Thymus (tissue), 11 donors: ENCODE results near the gene LARP1B. TPM values are rescaled to one million over a fixed set of nuclear protein-coding genes. Genes with fewer than 3 reads are reported as not detected.

Experiments
- DNase-seq, 9 donors: peaks; one replicate each; pipeline ENCODE4 v3.0.0-alpha.2; 2013; ENCODE audit warnings: low spot score in 9 of 9, low read depth in 6 of 9, missing footprints in 1 of 9
- H3K27ac ChIP-seq, 2 donors: one replicate each; pipeline ENCODE4 v1.5.1; 2013; ENCODE audit warnings: control low read depth in 1 of 2, low read depth in 1 of 2, low read length in 1 of 2, mild to moderate bottlenecking in 1 of 2, moderate library complexity in 1 of 2
- H3K27me3 ChIP-seq, 2 donors: one replicate each; pipeline ENCODE4 v1.5.1; 2013; ENCODE audit warnings: low read length in 1 of 2; ENCODE audit not compliant: control insufficient read depth in 2 of 2, insufficient read depth in 1 of 2
- H3K36me3 ChIP-seq, 2 donors: one replicate each; pipeline ENCODE4 v1.5.1; 2013; ENCODE audit warnings: low read length in 1 of 2, mild to moderate bottlenecking in 1 of 2, moderate library complexity in 1 of 2; ENCODE audit not compliant: control insufficient read depth in 2 of 2, insufficient read depth in 2 of 2
- H3K4me1 ChIP-seq, 2 donors: one replicate each; pipeline ENCODE4 v1.5.1; 2013; ENCODE audit warnings: low read length in 2 of 2; ENCODE audit not compliant: control insufficient read depth in 2 of 2, insufficient read depth in 2 of 2
- H3K4me3 ChIP-seq, 2 donors: one replicate each; pipeline ENCODE4 v1.5.1; 2013; ENCODE audit warnings: low read length in 2 of 2, control low read depth in 1 of 2, mild to moderate bottlenecking in 1 of 2
- H3K9me3 ChIP-seq, 2 donors: one replicate each; pipeline ENCODE4 v1.5.1; 2013; ENCODE audit warnings: low read length in 1 of 2, mild to moderate bottlenecking in 1 of 2; ENCODE audit not compliant: control insufficient read depth in 2 of 2, insufficient read depth in 1 of 2
- WGBS: extraction: QIAGEN DNeasy Blood & Tissue Kit; methylation state at CpG from one replicate; pipeline ENCODE4 v1.1.7; 2013; 5-methylcytosine and 5-hydroxymethylcytosine counted together
- polyA plus RNA-seq: library from polyadenylated mRNA; stranded (reverse); fragments of 200-250 nt; gene quantifications from one replicate; pipeline ENCODE4 v1.2.3, GENCODE V29; 2013
- total RNA-seq: library from RNA; stranded (reverse); fragments of 120-200 nt; gene quantifications from one replicate; pipeline ENCODE4 v1.2.4, GENCODE V29; 2013
- donor health status: healthy.

The LARP1B gene
- total and polyA plus RNA-seq, 2 donors, result 12.5 to 16.5 TPM

- H3K27me3 ChIP-seq, result no peaks in the 10 kb centered on the region
- H3K36me3 ChIP-seq, result no peaks in the 10 kb centered on the region
- H3K4me3 ChIP-seq, result no peak overlapping the region
- no peaks in the 10 kb centered on the region for H3K9me3 ChIP-seq
- no peak for DNase-seq
- H3K4me1 ChIP-seq, result no peaks in the 10 kb centered on the region
- no peak overlapping the region for H3K27ac ChIP-seq
These were observed 108.1 kb downstream of the LARP1B start for GRCh38 chr4:128169245-128169644.

- WGBS, result 97% methylated on average over 1 of the region's 1 CpG
These were observed 115.5 kb downstream of the LARP1B start for GRCh38 chr4:128176643-128177042.

GRCh38 chr4:128177498-128177897, 116.4 kb downstream of the LARP1B start:
- Histone ChIP-seq H3K36me3 (no peaks in the 10 kb centered on the region), H3K4me3 (no peak overlapping the region), H3K27me3 (no peaks in the 10 kb centered on the region), H3K27ac (no peak overlapping the region), H3K9me3 (no peaks in the 10 kb centered on the region), H3K4me1 (no peaks in the 10 kb centered on the region)
- WGBS, result 65% methylated on average over 1 of the region's 1 CpG
- DNase-seq, result peak in 1 of 9 donors; percentile 6

More at GRCh38 chr4:128176643-128177042, 115.5 kb downstream of the LARP1B start:
- Histone ChIP-seq H3K36me3 (no peaks in the 10 kb centered on the region), H3K9me3 (no peaks in the 10 kb centered on the region), H3K27me3 (no peaks in the 10 kb centered on the region), H3K4me3 (no peak overlapping the region), H3K4me1 (no peaks in the 10 kb centered on the region), H3K27ac (no peak overlapping the region)
- DNase-seq, result no peak

GRCh38 chr4:128186623-128187022, 125.5 kb downstream of the LARP1B start:
- Histone ChIP-seq H3K36me3 (peaks cover 0 to 2% of the 10 kb centered on the region in 2 donors), H3K4me1 (no peaks in the 10 kb centered on the region), H3K9me3 (peaks cover 0 to 6% of the 10 kb centered on the region in 2 donors), H3K27me3 (no peaks in the 10 kb centered on the region), H3K27ac (no peak overlapping the region), H3K4me3 (no peak overlapping the region)
- DNase-seq, result no peak
- 97% methylated on average over 2 of the region's 2 CpGs for WGBS

- Histone ChIP-seq H3K4me3 (no peak overlapping the region), H3K27ac (no peak overlapping the region), H3K9me3 (peaks cover 0 to 6% of the 10 kb centered on the region in 2 donors), H3K27me3 (no peaks in the 10 kb centered on the region), H3K36me3 (peaks cover 0 to 2% of the 10 kb centered on the region in 2 donors), H3K4me1 (no peaks in the 10 kb centered on the region)
- DNase-seq, result peak; percentile 44 to 86 (median 68)
- WGBS, result 33% methylated on average over 5 of the region's 5 CpGs
These were observed 130.1 kb downstream of the LARP1B start for GRCh38 chr4:128191115-128191781.

GRCh38 chr4:128220286-128221235, 159.4 kb downstream of the LARP1B start:
- H3K4me1 ChIP-seq, result no peaks in the 10 kb centered on the region
- H3K36me3 ChIP-seq, result no peaks in the 10 kb centered on the region
- DNase-seq, result peak in 1 of 9 donors; percentile 14
- H3K4me3 ChIP-seq, result no peak overlapping the region
- H3K27me3 ChIP-seq, result no peaks in the 10 kb centered on the region
- H3K27ac ChIP-seq, result no peak overlapping the region
- 54% methylated on average over 8 of the region's 8 CpGs for WGBS
- no peaks in the 10 kb centered on the region for H3K9me3 ChIP-seq

- H3K27me3 ChIP-seq, result no peaks in the 10 kb centered on the region
- DNase-seq, result no peak
- H3K4me1 ChIP-seq, result no peaks in the 10 kb centered on the region
- H3K9me3 ChIP-seq, result no peaks in the 10 kb centered on the region
- no peaks in the 10 kb centered on the region for H3K36me3 ChIP-seq
- no peak overlapping the region for H3K4me3 ChIP-seq
- H3K27ac ChIP-seq, result no peak overlapping the region
These were observed 160.5 kb downstream of the LARP1B start for GRCh38 chr4:128221586-128221985.

GRCh38 chr4:128225148-128225547, 164.0 kb downstream of the LARP1B start:
- Histone ChIP-seq H3K4me3 (no peak overlapping the region), H3K4me1 (no peaks in the 10 kb centered on the region), H3K9me3 (no peaks in the 10 kb centered on the region), H3K27ac (no peak overlapping the region), H3K27me3 (no peaks in the 10 kb centered on the region), H3K36me3 (no peaks in the 10 kb centered on the region)
- no peak for DNase-seq
- WGBS, result 91% methylated on average over 2 of the region's 2 CpGs

- DNase-seq, result no peak
- Histone ChIP-seq H3K27ac (no peak overlapping the region), H3K4me1 (no peaks in the 10 kb centered on the region), H3K27me3 (no peaks in the 10 kb centered on the region), H3K9me3 (no peaks in the 10 kb centered on the region), H3K36me3 (no peaks in the 10 kb centered on the region), H3K4me3 (no peak overlapping the region)
- 87% methylated on average over 2 of the region's 2 CpGs for WGBS
These were observed 167.0 kb downstream of the LARP1B start for GRCh38 chr4:128227991-128228571.
